Neural progenitor cell (in vitro differentiated cells): ENCODE measurements around the gene AK5. TPM values are rescaled to one million over a fixed set of nuclear protein-coding genes. Genes with fewer than 3 reads are reported as not detected.

Experiments used
- DNase-seq: peaks from one replicate; pipeline ENCODE4 v3.0.0-alpha.2; 2016; ENCODE audit warnings: low spot score
- H2AFZ ChIP-seq: fragments of 200-600 bp; sonication (generic); replicated peaks from 2 replicates; pipeline ENCODE4 v1.6.1; 2016; ENCODE audit warnings: antibody characterized with exemption
- H3F3A ChIP-seq: fragments of 200-600 bp; sonication (generic); 2 replicates; pipeline ENCODE4 v1.6.1; 2016; ENCODE audit warnings: antibody characterized with exemption, low read depth
- H3K27ac ChIP-seq: fragments of 200-600 bp; sonication (generic); 2 replicates; pipeline ENCODE4 v1.5.1; 2016; ENCODE audit warnings: mild to moderate bottlenecking
- H3K27me3 ChIP-seq: fragments of 200-600 bp; sonication (generic); 2 replicates; pipeline ENCODE4 v1.6.1; 2016; ENCODE audit warnings: mild to moderate bottlenecking, moderate library complexity
- H3K36me3 ChIP-seq: fragments of 200-600 bp; sonication (generic); 2 replicates; pipeline ENCODE4 v1.5.1; 2016
- H3K4me1 ChIP-seq: fragments of 200-600 bp; sonication (generic); 2 replicates; pipeline ENCODE4 v1.6.1; 2016; ENCODE audit warnings: mixed run types
- H3K4me2 ChIP-seq: fragments of 200-600 bp; sonication (generic); 2 replicates; pipeline ENCODE4 v1.6.1; 2016
- H3K4me3 ChIP-seq: fragments of 200-600 bp; sonication (generic); 2 replicates; pipeline ENCODE4 v1.5.1; 2016
- H3K79me2 ChIP-seq: fragments of 200-600 bp; sonication (generic); 2 replicates; pipeline ENCODE4 v1.6.1; 2016; ENCODE audit warnings: low read depth
- H3K9ac ChIP-seq: fragments of 200-600 bp; sonication (generic); 2 replicates; pipeline ENCODE4 v1.6.1; 2016
- H3K9me3 ChIP-seq: fragments of 200-600 bp; sonication (generic); 2 replicates; pipeline ENCODE4 v1.5.1; 2016; ENCODE audit warnings: low read depth
- H4K20me1 ChIP-seq: fragments of 200-600 bp; sonication (generic); 2 replicates; pipeline ENCODE4 v1.6.1; 2016; ENCODE audit warnings: low read depth
- H3K27ac Mint-ChIP-seq: 3 replicates; pipeline ENCODE4 v1.8.0; 2021; ENCODE audit warnings: mixed read lengths
- H3K27me3 Mint-ChIP-seq: 2 replicates; pipeline ENCODE4 v1.8.0; 2022; ENCODE audit warnings: low read depth, mild to moderate bottlenecking, inconsistent platforms, moderate library complexity, mixed read lengths; ENCODE audit not compliant: insufficient read depth
- H3K36me3 Mint-ChIP-seq: 3 replicates; pipeline ENCODE4 v1.8.0; 2021; ENCODE audit warnings: mixed read lengths
- H3K4me1 Mint-ChIP-seq: 3 replicates; pipeline ENCODE4 v1.8.0; 2021; ENCODE audit warnings: mixed read lengths
- H3K4me3 Mint-ChIP-seq: 3 replicates; pipeline ENCODE4 v1.8.0; 2021; ENCODE audit warnings: mild to moderate bottlenecking, moderate library complexity, mixed read lengths
- H3K9me3 Mint-ChIP-seq: 3 replicates; pipeline ENCODE4 v1.8.0; 2020; ENCODE audit warnings: mixed read lengths
- CTCF ChIP-seq: fragments of 200-600 bp; sonication (generic); IDR thresholded peaks from 2 replicates; pipeline ENCODE4 v1.5.1; 2017; ENCODE audit warnings: antibody characterized with exemption, mild to moderate bottlenecking
- EZH2 ChIP-seq: fragments of 200-600 bp; sonication (generic); IDR thresholded peaks from 2 replicates; pipeline ENCODE4 v1.6.1; 2017; ENCODE audit warnings: antibody characterized with exemption, mild to moderate bottlenecking, moderate library complexity
- EZH2phosphoT487 ChIP-seq: fragments of 200-600 bp; sonication (generic); IDR thresholded peaks from 2 replicates; pipeline ENCODE4 v1.6.1; 2017; ENCODE audit warnings: antibody characterized with exemption
- total RNA-seq: library from RNA; depleted of rRNA; stranded (reverse); fragments of >200 nt; gene quantifications from 2 replicates; pipeline ENCODE4 v1.2.3, GENCODE V29; 2015; ENCODE audit warnings: low replicate concordance

The AK5 gene
- total RNA-seq, 1 donor from 2014 or later = 1.8 TPM

GRCh38 chr1:77250126-77250525 lies 31.7 kb upstream of the AK5 start:
- peaks cover 12% of the 10 kb centered on the region for H3K9me3 ChIP-seq
- H3K27ac Mint-ChIP-seq = no peak overlapping the region
- H3K9me3 Mint-ChIP-seq = peaks cover 49% of the 10 kb centered on the region

GRCh38 chr1:77253211-77253610 lies 28.6 kb upstream of the AK5 start:
- no peak for DNase-seq
- Histone ChIP-seq H3K4me3 (no peak overlapping the region), H3K27ac (no peak overlapping the region), H2AFZ (no peak overlapping the region), H3F3A (no peaks in the 10 kb centered on the region), H3K36me3 (peaks cover 8% of the 10 kb centered on the region), H3K4me2 (no peak overlapping the region), H3K9me3 (peaks cover 16% of the 10 kb centered on the region), H3K9ac (no peak overlapping the region), H3K79me2 (no peaks in the 10 kb centered on the region), H3K27me3 (no peaks in the 10 kb centered on the region), H3K4me1 (no peaks in the 10 kb centered on the region), H4K20me1 (no peaks in the 10 kb centered on the region)
- TF ChIP-seq CTCF = no peak
- no peak for TF ChIP-seq EZH2phosphoT487
- no peak for TF ChIP-seq EZH2
- Mint-ChIP-seq H3K27me3 (no peaks in the 10 kb centered on the region), H3K9me3 (peaks cover 41% of the 10 kb centered on the region), H3K4me3 (no peak overlapping the region), H3K27ac (no peak overlapping the region), H3K36me3 (peaks cover 6% of the 10 kb centered on the region), H3K4me1 (no peaks in the 10 kb centered on the region)

More at GRCh38 chr1:77250126-77250525, 31.7 kb upstream of the AK5 start:
- peaks cover 8% of the 10 kb centered on the region for H3K36me3 ChIP-seq
- no peak overlapping the region for H3K27ac ChIP-seq
- H3K4me1 ChIP-seq = no peaks in the 10 kb centered on the region
- no peak overlapping the region for H3K4me3 ChIP-seq
- Mint-ChIP-seq H3K4me1 (no peaks in the 10 kb centered on the region), H3K36me3 (peaks cover 6% of the 10 kb centered on the region), H3K27me3 (no peaks in the 10 kb centered on the region), H3K4me3 (no peak overlapping the region)
- no peak for DNase-seq
- H3K9ac ChIP-seq = no peak overlapping the region
- H3K79me2 ChIP-seq = no peaks in the 10 kb centered on the region
- no peaks in the 10 kb centered on the region for H3K27me3 ChIP-seq
- H3K4me2 ChIP-seq = no peak overlapping the region
- no peak overlapping the region for H2AFZ ChIP-seq
- H4K20me1 ChIP-seq = no peaks in the 10 kb centered on the region
- TF ChIP-seq EZH2 = no peak
- no peak for TF ChIP-seq EZH2phosphoT487
- TF ChIP-seq CTCF = no peak
- H3F3A ChIP-seq = no peaks in the 10 kb centered on the region

- H3K27me3 ChIP-seq = no peaks in the 10 kb centered on the region
- no peak overlapping the region for H2AFZ ChIP-seq
- Mint-ChIP-seq H3K4me1 (peaks cover 10% of the 10 kb centered on the region), H3K36me3 (no peaks in the 10 kb centered on the region), H3K9me3 (no peaks in the 10 kb centered on the region), H3K4me3 (no peak overlapping the region), H3K27me3 (peaks cover 2% of the 10 kb centered on the region), H3K27ac (no peak overlapping the region)
- H3K9me3 ChIP-seq = no peaks in the 10 kb centered on the region
- no peak overlapping the region for H3K27ac ChIP-seq
- no peaks in the 10 kb centered on the region for H4K20me1 ChIP-seq
- TF ChIP-seq CTCF (no peak), EZH2phosphoT487 (no peak), EZH2 (no peak)
- DNase-seq = no peak
- H3K79me2 ChIP-seq = no peaks in the 10 kb centered on the region
- no peaks in the 10 kb centered on the region for H3F3A ChIP-seq
- peaks cover 2% of the 10 kb centered on the region for H3K4me1 ChIP-seq
- H3K36me3 ChIP-seq = no peaks in the 10 kb centered on the region
- H3K4me2 ChIP-seq = no peak overlapping the region
- H3K9ac ChIP-seq = no peak overlapping the region
- H3K4me3 ChIP-seq = no peak overlapping the region
These were observed 18.1 kb upstream of the AK5 start for GRCh38 chr1:77263708-77264107.
